B cell (primary cell): Measurements from ENCODE around the gene COQ9. TPM values are rescaled to one million over a fixed set of nuclear protein-coding genes. Genes with fewer than 3 reads are reported as not detected.
A peak's percentile ranks its signal among the peaks of the same experiment; 100 is the strongest.

Source experiments
- ATAC-seq: fragments of 200-7000 bp; cut with Tn5 transposase; one replicate; pipeline ENCODE4 v1.10.0; 2021; ENCODE audit warnings: low read depth, mild to moderate bottlenecking, moderate number of reproducible peaks, moderate library complexity
- CTCF ChIA-PET: fragments of 350-600 bp; sonication (Branson Sonifier 250); formaldehyde crosslinking; loops from one replicate; lab custom pipeline; 2021; ENCODE audit warnings: antibody characterized with exemption, inconsistent platforms; lab: Charles Lee
- POLR2A ChIA-PET: fragments of 350-600 bp; sonication (Branson Sonifier 250); formaldehyde crosslinking; loops from one replicate; lab custom pipeline; 2021; ENCODE audit warnings: antibody characterized with exemption; lab: Charles Lee
- DNase-seq: peaks from one replicate; pipeline ENCODE4 v3.0.0; 2013
- H2AFZ ChIP-seq: 2 replicates; pipeline ENCODE4 v1.6.1; 2012; ENCODE audit warnings: mild to moderate bottlenecking, low read depth, low read length; ENCODE audit not compliant: insufficient read depth, poor library complexity, severe bottlenecking
- H3K27ac ChIP-seq, 2 donors: 1 replicate in 1 of 2; 2 replicates in 1 of 2; pipeline ENCODE4 v1.5.1; 2012 to 2013; ENCODE audit warnings: low read length in 2 of 2, mild to moderate bottlenecking in 2 of 2, moderate library complexity in 1 of 2
- H3K27me3 ChIP-seq, 4 experiments: fragments of 200-600 bp in 1 of 4; sonication (generic) in 1 of 4; replicated peaks in 1 of 4; 1 replicate in 2 of 4; 2 replicates in 2 of 4; pipeline versions ENCODE4 v1.6.1 to v1.7.0; 2013 to 2016; ENCODE audit warnings: low read length in 3 of 4, mild to moderate bottlenecking in 2 of 4, mixed read lengths in 1 of 4, moderate library complexity in 1 of 4; ENCODE audit not compliant: insufficient read depth in 4 of 4, control insufficient read depth in 3 of 4; ENCODE audit errors: control extremely low read depth in 1 of 4
- H3K36me3 ChIP-seq, 2 experiments: replicated peaks in 1 of 2; 1 replicate in 1 of 2; 2 replicates in 1 of 2; pipeline versions ENCODE4 v1.6.1 to v1.7.1; 2013; ENCODE audit warnings: low read length in 1 of 2; ENCODE audit not compliant: insufficient read depth in 2 of 2, control insufficient read depth in 1 of 2; ENCODE audit errors: control extremely low read depth in 1 of 2, extremely low read depth in 1 of 2
- H3K4me1 ChIP-seq, 2 donors: fragments of 200-600 bp in 1 of 2; sonication (generic) in 1 of 2; 1 replicate in 1 of 2; 2 replicates in 1 of 2; pipeline versions ENCODE4 v1.5.1 to v1.6.1; 2013 to 2017; ENCODE audit warnings: low read length in 2 of 2; ENCODE audit not compliant: control insufficient read depth in 2 of 2, insufficient read depth in 2 of 2
- H3K4me2 ChIP-seq: replicated peaks from 2 replicates; pipeline ENCODE3; 2012; ENCODE audit warnings: mild to moderate bottlenecking, low read depth, low read length; ENCODE audit not compliant: poor library complexity, severe bottlenecking
- H3K4me3 ChIP-seq, 5 experiments: fragments of 200-600 bp in 1 of 5; sonication (generic) in 1 of 5; 1 replicate in 3 of 5; 2 replicates in 2 of 5; pipeline versions ENCODE4 v1.5.1 to v1.7.0; 2011 to 2016; ENCODE audit warnings: low read length in 4 of 5, mild to moderate bottlenecking in 4 of 5, low read depth in 2 of 5, control low read depth in 1 of 5, moderate library complexity in 1 of 5; ENCODE audit not compliant: insufficient read depth in 1 of 5; ENCODE audit errors: control extremely low read depth in 1 of 5, extremely low read depth in 1 of 5
- H3K79me2 ChIP-seq: fragments of 200-600 bp; sonication (generic); one replicate; pipeline ENCODE4 v1.6.0; 2016; ENCODE audit warnings: low read length; ENCODE audit not compliant: control insufficient read depth, insufficient read depth
- H3K9ac ChIP-seq: fragments of 200-600 bp; sonication (generic); 2 replicates; pipeline ENCODE4 v1.6.1; 2017; ENCODE audit warnings: mild to moderate bottlenecking, low read length, moderate library complexity
- H3K9me3 ChIP-seq, 3 donors: one replicate each; pipeline versions ENCODE4 v1.6.1 to v1.7.1; 2013; ENCODE audit warnings: low read length in 2 of 3; ENCODE audit not compliant: control insufficient read depth in 2 of 3, insufficient read depth in 1 of 3; ENCODE audit errors: control extremely low read depth in 1 of 3
- H4K20me1 ChIP-seq: 2 replicates; pipeline ENCODE4 v1.6.0; 2012; ENCODE audit warnings: mild to moderate bottlenecking, low read length; ENCODE audit not compliant: insufficient read depth, control insufficient read depth, poor library complexity, severe bottlenecking
- H3K27ac Mint-ChIP-seq: one replicate; pipeline ENCODE4 v1.8.0; 2021; ENCODE audit warnings: mixed read lengths
- H3K27me3 Mint-ChIP-seq: one replicate; pipeline ENCODE4 v1.8.0; 2021; ENCODE audit warnings: mixed read lengths
- H3K4me1 Mint-ChIP-seq: one replicate; pipeline ENCODE4 v1.8.0; 2021; ENCODE audit warnings: mixed read lengths
- H3K4me3 Mint-ChIP-seq: one replicate; pipeline ENCODE4 v1.8.0; 2021; ENCODE audit warnings: mixed read lengths
- H3K9me3 Mint-ChIP-seq: one replicate; pipeline ENCODE4 v1.8.0; 2022; ENCODE audit warnings: mixed read lengths; ENCODE audit not compliant: insufficient read depth
- CTCF ChIP-seq: fragments of 200-600 bp; IDR thresholded peaks from one replicate; pipeline ENCODE4 v1.8.0; 2022; ENCODE audit warnings: antibody characterized with exemption, mild to moderate bottlenecking
- EZH2 ChIP-seq: IDR thresholded peaks from 2 replicates; pipeline ENCODE4 v1.6.1; 2012; ENCODE audit warnings: borderline replicate concordance, low read depth, mild to moderate bottlenecking, moderate library complexity, low read length; ENCODE audit not compliant: insufficient read depth, poor library complexity, severe bottlenecking
- WGBS: methylation state at CpG from one replicate; pipeline ENCODE4 v1.1.5; 2013; ENCODE audit warnings: missing lambda C conversion rate; ENCODE audit not compliant: insufficient coverage; 5-methylcytosine and 5-hydroxymethylcytosine counted together
- intact Hi-C: fragments of 100-400 bp; cut with micrococcal nuclease; formaldehyde crosslinking; loops from one replicate; pipeline ENCODE4 v1.10.0; 2022
- polyA plus RNA-seq: library from polyadenylated mRNA; depleted of rRNA; stranded (reverse); fragments of >200 nt; gene quantifications from 2 replicates; pipeline ENCODE4 v1.2.3, GENCODE V29; 2012
- total RNA-seq, 2 donors: library from RNA; stranded (reverse); fragments of 120-200 nt in 1 of 2; gene quantifications; 1 replicate in 1 of 2; 2 replicates in 1 of 2; pipeline versions ENCODE4 v1.2.3 to v1.2.4, GENCODE V29; 2013 to 2022

The COQ9 gene
- total and polyA plus RNA-seq, 2 donors (not counting 1 experiment from before 2014, with no cell fraction given): 41.5 to 53.0 TPM

DNA sequence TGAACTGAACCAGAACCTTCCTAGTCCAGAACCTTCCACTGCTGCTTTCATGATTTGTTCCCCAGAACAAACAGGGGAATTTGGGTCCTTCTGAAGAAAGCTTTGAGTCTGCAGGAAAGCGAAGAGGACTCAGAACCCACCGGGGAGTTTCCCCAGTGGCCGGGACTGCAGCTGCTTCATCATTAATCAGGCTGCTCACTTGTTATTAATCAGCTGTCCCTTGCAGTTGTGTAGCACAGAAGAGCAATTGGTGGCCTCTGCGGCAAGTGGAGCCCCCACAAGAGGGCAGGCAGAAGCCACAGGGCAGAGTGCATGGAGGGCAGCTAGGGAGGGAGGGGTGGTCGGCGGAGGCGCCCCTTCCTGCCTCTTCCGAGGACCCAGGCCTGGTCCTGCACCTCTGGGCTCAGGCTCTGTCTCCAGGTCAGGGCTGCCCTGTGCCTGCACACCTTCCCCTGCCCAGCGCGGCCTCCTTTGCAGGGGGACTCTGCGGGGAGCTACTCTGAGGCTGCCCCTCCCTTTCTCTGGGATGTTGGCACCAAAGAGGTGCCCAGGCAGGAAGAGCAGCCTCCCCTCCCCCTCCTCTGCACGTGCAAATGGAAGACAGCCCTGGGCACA is 35.8 kb upstream of the COQ9 start:
- H3K4me1 Mint-ChIP-seq: peaks cover 48% of the 10 kb centered on the region
- DNase-seq (no peak), ATAC-seq (no peak)
- TF ChIP-seq EZH2 (no peak), CTCF (no peak)
- Histone ChIP-seq H3K27me3 (no peaks in the 10 kb centered on the region), H3K9me3 (peaks cover 0 to 15% (median 0%) of the 10 kb centered on the region in 3 donors), H3K4me2 (peak overlapping the region; percentile 6), H3K4me3 (no peak overlapping the region), H3K79me2 (no peaks in the 10 kb centered on the region), H4K20me1 (no peaks in the 10 kb centered on the region), H2AFZ (no peak overlapping the region), H3K4me1 (peaks cover 44 to 56% of the 10 kb centered on the region in 2 donors), H3K9ac (no peak overlapping the region), H3K36me3 (no peaks in the 10 kb centered on the region), H3K27ac (no peak overlapping the region)
- WGBS: 70% methylated on average over 11 of the region's 12 CpGs
- no peak overlapping the region for H3K4me3 Mint-ChIP-seq
- H3K27me3 Mint-ChIP-seq: no peaks in the 10 kb centered on the region
- intact Hi-C loops: no loop called here
- H3K27ac Mint-ChIP-seq: peak overlapping the region; percentile 67
- POLR2A ChIA-PET: no interaction called here
- CTCF ChIA-PET: interaction anchor here (0.6 to 7.1 kb wide), 3 partner anchors 18 to 109 kb away, joined by 3 to 63 read pairs (median 4); no protein-coding TSS in a partner anchor
- no peaks in the 10 kb centered on the region for H3K9me3 Mint-ChIP-seq

DNA sequence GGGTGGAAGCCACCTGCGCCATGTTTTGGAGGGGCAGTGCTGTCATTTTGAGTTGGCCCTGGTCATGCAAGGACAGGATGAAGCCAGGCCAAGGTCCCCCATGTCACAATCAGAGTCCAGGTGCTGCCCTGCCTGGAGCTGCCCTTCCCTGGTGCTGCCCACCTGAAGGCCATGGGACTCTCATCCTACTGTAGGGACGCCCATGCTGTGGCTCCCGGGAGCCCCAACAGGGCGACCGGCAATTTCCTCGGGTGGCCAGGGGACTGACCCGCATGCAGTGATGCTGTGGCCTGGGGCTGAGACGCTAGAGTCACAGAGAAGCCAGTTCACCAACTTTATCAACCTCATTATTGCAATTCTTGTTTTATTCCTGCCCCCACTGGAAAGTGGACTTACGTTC is 34.7 kb upstream of the COQ9 start:
- Histone ChIP-seq H3K79me2 (no peaks in the 10 kb centered on the region), H2AFZ (no peak overlapping the region), H3K4me3 (no peak overlapping the region), H4K20me1 (no peaks in the 10 kb centered on the region), H3K36me3 (no peaks in the 10 kb centered on the region), H3K27me3 (no peaks in the 10 kb centered on the region), H3K9ac (no peak overlapping the region), H3K27ac (peak overlapping the region in 1 of 2 donors; percentile 52), H3K4me2 (peak overlapping the region; percentile 70), H3K4me1 (peaks cover 47 to 58% of the 10 kb centered on the region in 2 donors), H3K9me3 (peaks cover 0 to 15% (median 0%) of the 10 kb centered on the region in 3 donors)
- TF ChIP-seq EZH2 (no peak), CTCF (no peak)
- ATAC-seq: no peak
- no peaks in the 10 kb centered on the region for H3K27me3 Mint-ChIP-seq
- intact Hi-C loops: no loop called here
- WGBS: 94% methylated on average over 8 of the region's 9 CpGs
- POLR2A ChIA-PET: interaction anchor here (0.6 to 2.2 kb wide), 4 partner anchors 35 to 112 kb away, joined by 3 to 14 read pairs (median 5); no protein-coding TSS in a partner anchor
- peak overlapping the region; percentile 71 for H3K27ac Mint-ChIP-seq
- H3K9me3 Mint-ChIP-seq: no peaks in the 10 kb centered on the region
- peak overlapping the region; percentile 30 for H3K4me3 Mint-ChIP-seq
- CTCF ChIA-PET: interaction anchor here (0.7 to 7.1 kb wide), 8 partner anchors 13 to 588 kb away, joined by 3 to 63 read pairs (median 4); partner anchors contain the start of genes PSME3IP1 and RSPRY1
- H3K4me1 Mint-ChIP-seq: peaks cover 56% of the 10 kb centered on the region
- no peak for DNase-seq
